ENCODE results near the gene ACBD6.
A peak's percentile ranks its signal among the peaks of the same experiment; 100 is the strongest.

The ACBD6 gene

GRCh38 chr1:180247061-180247460 lies 255.3 kb downstream of the ACBD6 start:
- H3K27ac ChIP-seq (ENCODE audit: insufficient read depth in 1 of 2, low read depth in 1 of 2, low read length in 2 of 2, poor library complexity in 1 of 2, severe bottlenecking in 2 of 2), result no peak overlapping the region
- H3K4me3 ChIP-seq (ENCODE audit: control insufficient read depth in 1 of 7, extremely low read depth in 1 of 7, insufficient read depth in 4 of 7, low read depth in 2 of 7, low read length in 6 of 7), result no peak overlapping the region
- POLR2A ChIA-PET, result no interaction called here
- CTCF ChIA-PET, result interaction anchor here (1.1 kb wide), 1 partner anchor 432 kb away, joined by 3 read pairs; no protein-coding TSS in a partner anchor
- H3K4me1 ChIP-seq (ENCODE audit: control extremely low read depth in 1 of 4, control insufficient read depth in 4 of 4, insufficient read depth in 4 of 4, low read length in 3 of 4), result no peaks in the 10 kb centered on the region
- DNase-seq, result no peak
- peaks cover 2 to 18% (median 7%) of the 10 kb centered on the region in 5 experiments for H3K27me3 ChIP-seq (replicated peaks in 2 of 5; ENCODE audit: control insufficient read depth in 4 of 5, insufficient read depth in 5 of 5, low read length in 4 of 5)
- WGBS (ENCODE audit: insufficient coverage), result 100% methylated on average over 2 of the region's 3 CpGs
- H3K36me3 ChIP-seq (ENCODE audit: control insufficient read depth in 4 of 4, insufficient read depth in 4 of 4, low read length in 3 of 4), result no peaks in the 10 kb centered on the region
- no peaks in the 10 kb centered on the region for H3K9me3 ChIP-seq (ENCODE audit: control extremely low read depth in 1 of 5, control insufficient read depth in 4 of 5, insufficient read depth in 2 of 5, low read depth in 1 of 5, low read length in 4 of 5)

- Histone ChIP-seq H3K4me3 (ENCODE audit: control insufficient read depth in 1 of 7, extremely low read depth in 1 of 7, insufficient read depth in 4 of 7, low read depth in 2 of 7, low read length in 6 of 7) (no peak overlapping the region), H3K4me1 (ENCODE audit: control extremely low read depth in 1 of 4, control insufficient read depth in 4 of 4, insufficient read depth in 4 of 4, low read length in 3 of 4) (no peaks in the 10 kb centered on the region), H3K36me3 (ENCODE audit: control insufficient read depth in 4 of 4, insufficient read depth in 4 of 4, low read length in 3 of 4) (no peaks in the 10 kb centered on the region), H3K27ac (ENCODE audit: insufficient read depth in 1 of 2, low read depth in 1 of 2, low read length in 2 of 2, poor library complexity in 1 of 2, severe bottlenecking in 2 of 2) (no peak overlapping the region), H3K9me3 (ENCODE audit: control extremely low read depth in 1 of 5, control insufficient read depth in 4 of 5, insufficient read depth in 2 of 5, low read depth in 1 of 5, low read length in 4 of 5) (no peaks in the 10 kb centered on the region), H3K27me3 (replicated peaks in 2 of 5; ENCODE audit: control insufficient read depth in 4 of 5, insufficient read depth in 5 of 5, low read length in 4 of 5) (peaks cover 2 to 21% (median 7%) of the 10 kb centered on the region in 5 experiments)
- POLR2A ChIA-PET, result no interaction called here
- DNase-seq, result no peak
- WGBS (ENCODE audit: insufficient coverage), result 100% methylated on average over 4 of the region's 5 CpGs
- CTCF ChIA-PET, result no interaction called here
Observed at GRCh38 chr1:180246579-180246978, 255.8 kb downstream of the ACBD6 start.

GRCh38 chr1:180244840-180245239 lies 257.5 kb downstream of the ACBD6 start:
- WGBS (ENCODE audit: insufficient coverage), result 96% methylated on average over 6 of the region's 6 CpGs
- no peak overlapping the region for H3K27ac ChIP-seq (ENCODE audit: insufficient read depth in 1 of 2, low read depth in 1 of 2, low read length in 2 of 2, poor library complexity in 1 of 2, severe bottlenecking in 2 of 2)
- no peaks in the 10 kb centered on the region for H3K9me3 ChIP-seq (ENCODE audit: control extremely low read depth in 1 of 5, control insufficient read depth in 4 of 5, insufficient read depth in 2 of 5, low read depth in 1 of 5, low read length in 4 of 5)
- POLR2A ChIA-PET, result no interaction called here
- no peak for DNase-seq
- CTCF ChIA-PET, result interaction anchor here (1.1 kb wide), 1 partner anchor 8 kb away, joined by 4 read pairs; no protein-coding TSS in a partner anchor
- no peaks in the 10 kb centered on the region for H3K36me3 ChIP-seq (ENCODE audit: control insufficient read depth in 4 of 4, insufficient read depth in 4 of 4, low read length in 3 of 4)
- H3K4me1 ChIP-seq (ENCODE audit: control extremely low read depth in 1 of 4, control insufficient read depth in 4 of 4, insufficient read depth in 4 of 4, low read length in 3 of 4), result no peaks in the 10 kb centered on the region
- peaks cover 10 to 38% (median 21%) of the 10 kb centered on the region in 5 experiments for H3K27me3 ChIP-seq (replicated peaks in 2 of 5; ENCODE audit: control insufficient read depth in 4 of 5, insufficient read depth in 5 of 5, low read length in 4 of 5)
- no peak overlapping the region for H3K4me3 ChIP-seq (ENCODE audit: control insufficient read depth in 1 of 7, extremely low read depth in 1 of 7, insufficient read depth in 4 of 7, low read depth in 2 of 7, low read length in 6 of 7)

GRCh38 chr1:180243517-180244221 lies 258.7 kb downstream of the ACBD6 start:
- Histone ChIP-seq H3K4me3 (ENCODE audit: control insufficient read depth in 1 of 7, extremely low read depth in 1 of 7, insufficient read depth in 4 of 7, low read depth in 2 of 7, low read length in 6 of 7) (no peak overlapping the region), H3K4me1 (ENCODE audit: control extremely low read depth in 1 of 4, control insufficient read depth in 4 of 4, insufficient read depth in 4 of 4, low read length in 3 of 4) (no peaks in the 10 kb centered on the region), H3K36me3 (ENCODE audit: control insufficient read depth in 4 of 4, insufficient read depth in 4 of 4, low read length in 3 of 4) (no peaks in the 10 kb centered on the region), H3K9me3 (ENCODE audit: control extremely low read depth in 1 of 5, control insufficient read depth in 4 of 5, insufficient read depth in 2 of 5, low read depth in 1 of 5, low read length in 4 of 5) (no peaks in the 10 kb centered on the region), H3K27me3 (replicated peaks in 2 of 5; ENCODE audit: control insufficient read depth in 4 of 5, insufficient read depth in 5 of 5, low read length in 4 of 5) (peaks cover 16 to 50% (median 30%) of the 10 kb centered on the region in 5 experiments), H3K27ac (ENCODE audit: insufficient read depth in 1 of 2, low read depth in 1 of 2, low read length in 2 of 2, poor library complexity in 1 of 2, severe bottlenecking in 2 of 2) (no peak overlapping the region)
- ChIA-PET CTCF (no interaction called here), POLR2A (no interaction called here)
- no peak for DNase-seq
- 96% methylated on average over 7 of the region's 11 CpGs for WGBS (ENCODE audit: insufficient coverage)

GRCh38 chr1:180241716-180242544 lies 260.4 kb downstream of the ACBD6 start:
- Histone ChIP-seq H3K27ac (ENCODE audit: insufficient read depth in 1 of 2, low read depth in 1 of 2, low read length in 2 of 2, poor library complexity in 1 of 2, severe bottlenecking in 2 of 2) (no peak overlapping the region), H3K4me1 (ENCODE audit: control extremely low read depth in 1 of 4, control insufficient read depth in 4 of 4, insufficient read depth in 4 of 4, low read length in 3 of 4) (no peaks in the 10 kb centered on the region), H3K27me3 (replicated peaks in 2 of 5; ENCODE audit: control insufficient read depth in 4 of 5, insufficient read depth in 5 of 5, low read length in 4 of 5) (peaks cover 28 to 67% (median 43%) of the 10 kb centered on the region in 5 experiments), H3K36me3 (ENCODE audit: control insufficient read depth in 4 of 4, insufficient read depth in 4 of 4, low read length in 3 of 4) (no peaks in the 10 kb centered on the region), H3K9me3 (ENCODE audit: control extremely low read depth in 1 of 5, control insufficient read depth in 4 of 5, insufficient read depth in 2 of 5, low read depth in 1 of 5, low read length in 4 of 5) (no peaks in the 10 kb centered on the region), H3K4me3 (ENCODE audit: control insufficient read depth in 1 of 7, extremely low read depth in 1 of 7, insufficient read depth in 4 of 7, low read depth in 2 of 7, low read length in 6 of 7) (no peak overlapping the region)
- peak in 2 of 3 donors; percentile 59 to 69 for DNase-seq
- 86% methylated on average over 8 of the region's 8 CpGs for WGBS (ENCODE audit: insufficient coverage)
- ChIA-PET CTCF (interaction anchor here (1.1 to 1.2 kb wide), 2 partner anchors 11 to 236 kb away, joined by 3 to 4 read pairs; no protein-coding TSS in a partner anchor), POLR2A (no interaction called here)

- no peak for DNase-seq
- ChIA-PET POLR2A (interaction anchor here (0.6 kb wide), 2 partner anchors 903 to 1014 kb away, joined by 3 read pairs; no protein-coding TSS in a partner anchor), CTCF (no interaction called here)
- H3K27me3 ChIP-seq (replicated peaks in 2 of 5; ENCODE audit: control insufficient read depth in 4 of 5, insufficient read depth in 5 of 5, low read length in 4 of 5), result peaks cover 35 to 92% (median 64%) of the 10 kb centered on the region in 5 experiments
- no peaks in the 10 kb centered on the region for H3K9me3 ChIP-seq (ENCODE audit: control extremely low read depth in 1 of 5, control insufficient read depth in 4 of 5, insufficient read depth in 2 of 5, low read depth in 1 of 5, low read length in 4 of 5)
- no peak overlapping the region for H3K4me3 ChIP-seq (ENCODE audit: control insufficient read depth in 1 of 7, extremely low read depth in 1 of 7, insufficient read depth in 4 of 7, low read depth in 2 of 7, low read length in 6 of 7)
- H3K27ac ChIP-seq (ENCODE audit: insufficient read depth in 1 of 2, low read depth in 1 of 2, low read length in 2 of 2, poor library complexity in 1 of 2, severe bottlenecking in 2 of 2), result no peak overlapping the region
- no peaks in the 10 kb centered on the region for H3K36me3 ChIP-seq (ENCODE audit: control insufficient read depth in 4 of 4, insufficient read depth in 4 of 4, low read length in 3 of 4)
- peaks cover 0 to 15% (median 13%) of the 10 kb centered on the region in 4 experiments for H3K4me1 ChIP-seq (ENCODE audit: control extremely low read depth in 1 of 4, control insufficient read depth in 4 of 4, insufficient read depth in 4 of 4, low read length in 3 of 4)
- WGBS (ENCODE audit: insufficient coverage), result 18% methylated on average over 8 of the region's 10 CpGs
Observed at GRCh38 chr1:180239145-180240096, 263.0 kb downstream of the ACBD6 start.

Data from common myeloid progenitor, CD34-positive (primary cell).